Gastroesophageal sphincter (tissue), 3 donors: ENCODE results near the gene CXCR4.

Source experiments
- EP300 ChIP-seq: sonication (generic); formaldehyde crosslinking; IDR thresholded peaks from one replicate; pipeline ENCODE4 v1.6.1; 2017; ENCODE audit warnings: antibody characterized with exemption, mild to moderate bottlenecking
- TF ChIP-seq, protein P1 (sequence below), 4 experiments: fragments of 200-600 bp in 2 of 4; fragments of 450-650 bp in 2 of 4; sonication (generic) in 1 of 4; IDR thresholded peaks; one replicate each; pipeline ENCODE4 v1.5.1; 2017 to 2019; ENCODE audit warnings: antibody characterized with exemption in 4 of 4, mild to moderate bottlenecking in 2 of 4, moderate library complexity in 2 of 4

- TF ChIP-seq, protein P1, sequence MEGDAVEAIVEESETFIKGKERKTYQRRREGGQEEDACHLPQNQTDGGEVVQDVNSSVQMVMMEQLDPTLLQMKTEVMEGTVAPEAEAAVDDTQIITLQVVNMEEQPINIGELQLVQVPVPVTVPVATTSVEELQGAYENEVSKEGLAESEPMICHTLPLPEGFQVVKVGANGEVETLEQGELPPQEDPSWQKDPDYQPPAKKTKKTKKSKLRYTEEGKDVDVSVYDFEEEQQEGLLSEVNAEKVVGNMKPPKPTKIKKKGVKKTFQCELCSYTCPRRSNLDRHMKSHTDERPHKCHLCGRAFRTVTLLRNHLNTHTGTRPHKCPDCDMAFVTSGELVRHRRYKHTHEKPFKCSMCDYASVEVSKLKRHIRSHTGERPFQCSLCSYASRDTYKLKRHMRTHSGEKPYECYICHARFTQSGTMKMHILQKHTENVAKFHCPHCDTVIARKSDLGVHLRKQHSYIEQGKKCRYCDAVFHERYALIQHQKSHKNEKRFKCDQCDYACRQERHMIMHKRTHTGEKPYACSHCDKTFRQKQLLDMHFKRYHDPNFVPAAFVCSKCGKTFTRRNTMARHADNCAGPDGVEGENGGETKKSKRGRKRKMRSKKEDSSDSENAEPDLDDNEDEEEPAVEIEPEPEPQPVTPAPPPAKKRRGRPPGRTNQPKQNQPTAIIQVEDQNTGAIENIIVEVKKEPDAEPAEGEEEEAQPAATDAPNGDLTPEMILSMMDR (IDR thresholded peaks at IDR 0.05), result no peak
- no peak for TF ChIP-seq EP300
These were observed 2.0 kb upstream of the CXCR4 start for GRCh38 chr2:136119717-136120675.
